Small intestine (tissue), 7 donors: ENCODE data around the gene GPR135. TPM values are rescaled to one million over a fixed set of nuclear protein-coding genes. Genes with fewer than 3 reads are reported as not detected.
"Not testable (repeated sequence)": the region's sequence is repeated elsewhere in the genome, so short reads cannot be mapped to it uniquely, and the experiment has no call there.

Source experiments
- DNase-seq, 2 donors: peaks; one replicate each; pipeline versions ENCODE4 v3.0.0 to v3.0.0-alpha.2; 2013
- FAIRE-seq: peaks from 2 replicates; lab custom pipeline; 2012; peaks lifted over from hg19 to GRCh38; lab: Jason Lieb, UNC
- H3K27ac ChIP-seq, 3 donors: one replicate each; pipeline ENCODE4 v1.5.1; 2013; ENCODE audit warnings: low read length in 2 of 3, mild to moderate bottlenecking in 2 of 3, control low read depth in 1 of 3, inconsistent platforms in 1 of 3, low read depth in 1 of 3, moderate library complexity in 1 of 3
- H3K27me3 ChIP-seq, 3 donors: one replicate each; pipeline ENCODE4 v1.6.1; 2013; ENCODE audit warnings: low read length in 3 of 3, inconsistent platforms in 1 of 3; ENCODE audit not compliant: control insufficient read depth in 3 of 3, insufficient read depth in 3 of 3
- H3K36me3 ChIP-seq, 3 donors: one replicate each; pipeline ENCODE4 v1.6.1; 2013; ENCODE audit warnings: low read length in 3 of 3, inconsistent platforms in 1 of 3, low read depth in 1 of 3, mild to moderate bottlenecking in 1 of 3, moderate library complexity in 1 of 3; ENCODE audit not compliant: control insufficient read depth in 3 of 3, insufficient read depth in 2 of 3
- H3K4me1 ChIP-seq, 3 donors: one replicate each; pipeline ENCODE4 v1.6.1; 2013; ENCODE audit warnings: low read length in 2 of 3, inconsistent platforms in 1 of 3, low read depth in 1 of 3, mild to moderate bottlenecking in 1 of 3, moderate library complexity in 1 of 3; ENCODE audit not compliant: control insufficient read depth in 3 of 3, insufficient read depth in 2 of 3
- H3K4me3 ChIP-seq, 3 donors: one replicate each; pipeline ENCODE4 v1.5.1; 2013; ENCODE audit warnings: low read length in 3 of 3, control low read depth in 1 of 3, inconsistent platforms in 1 of 3, low read depth in 1 of 3, mild to moderate bottlenecking in 1 of 3, moderate library complexity in 1 of 3
- H3K9me3 ChIP-seq, 2 donors: one replicate each; pipeline ENCODE4 v1.6.1; 2013; ENCODE audit warnings: low read depth in 1 of 2, low read length in 1 of 2; ENCODE audit not compliant: control insufficient read depth in 2 of 2, insufficient read depth in 1 of 2
- WGBS, 3 donors: extraction: QIAGEN DNeasy Blood & Tissue Kit; methylation state at CpG; one replicate each; pipeline ENCODE4 v1.1.7; 2013; 5-methylcytosine and 5-hydroxymethylcytosine counted together
- polyA plus RNA-seq, 4 donors: library from polyadenylated mRNA; stranded (reverse) in 3 of 4; unstranded in 1 of 4; fragments of 200-250 nt in 3 of 4; fragments of 120-200 nt in 1 of 4; gene quantifications; one replicate each; pipeline versions ENCODE4 v1.2.1 to v1.2.3, GENCODE V29; 2013
- donor health status: healthy with polysubstance abuse.
- donor health status: control.
- donor health status: control.
- donor health status: Bipolar disorder and iron deficiency.
- donor health status: healthy.

Gene GPR135
- polyA plus RNA-seq, 4 donors, result 0.22 to 2.9 (median 0.39) TPM; not detected in 1

DNA sequence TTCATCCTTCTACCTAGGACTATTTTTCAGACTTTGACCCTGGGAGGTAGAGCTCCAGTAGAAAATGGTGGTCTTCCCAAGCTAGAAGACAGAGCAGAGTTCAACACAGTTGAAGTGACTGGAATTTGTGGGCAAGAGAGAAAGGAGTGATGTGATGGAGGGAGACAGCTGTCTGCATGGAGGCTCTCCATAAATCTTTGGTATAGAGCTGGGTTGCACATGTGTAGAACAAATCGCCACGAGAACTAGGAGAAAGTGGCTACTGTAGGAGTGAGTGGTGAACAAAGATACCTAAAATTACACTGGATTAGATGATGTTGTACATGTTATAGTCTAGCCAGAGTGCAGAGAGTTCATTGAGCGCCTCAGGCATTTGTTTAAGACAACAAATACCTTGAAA is 14.5 kb downstream of the GPR135 start:
- Histone ChIP-seq H3K27ac (no peak overlapping the region), H3K27me3 (no peaks in the 10 kb centered on the region), H3K36me3 (no peaks in the 10 kb centered on the region), H3K4me3 (no peak overlapping the region), H3K9me3 (no peaks in the 10 kb centered on the region), H3K4me1 (no peaks in the 10 kb centered on the region)
- no peak for FAIRE-seq
- 95 to 98% (median 97%) methylated on average over 3 of the region's 3 CpGs for WGBS, 3 donors
- DNase-seq, result no peak

- not testable (repeated sequence) for FAIRE-seq, H3K27me3 ChIP-seq, H3K27ac ChIP-seq, H3K4me3 ChIP-seq, DNase-seq, H3K4me1 ChIP-seq, H3K36me3 ChIP-seq, H3K9me3 ChIP-seq
- 70 to 79% (median 74%) methylated on average over 2 of the region's 2 CpGs for WGBS, 3 donors
Observed at GRCh38 chr14:59448673-59449072, 16.5 kb downstream of the GPR135 start.

GRCh38 chr14:59439256-59439965 is 25.8 kb downstream of the GPR135 start:
- Histone ChIP-seq H3K36me3 (no peaks in the 10 kb centered on the region), H3K27ac (no peak overlapping the region), H3K27me3 (no peaks in the 10 kb centered on the region), H3K4me3 (no peak overlapping the region), H3K9me3 (no peaks in the 10 kb centered on the region), H3K4me1 (no peaks in the 10 kb centered on the region)
- 67 to 86% (median 84%) methylated on average over 5 of the region's 5 CpGs for WGBS, 3 donors
- DNase-seq (no peak), FAIRE-seq (no peak)

- no peaks in the 10 kb centered on the region for H3K4me1 ChIP-seq
- DNase-seq, result no peak
- no peaks in the 10 kb centered on the region for H3K36me3 ChIP-seq
- no peak overlapping the region for H3K4me3 ChIP-seq
- H3K27me3 ChIP-seq, result no peaks in the 10 kb centered on the region
- 81 to 87% (median 85%) methylated on average over 1 of the region's 1 CpG for WGBS, 3 donors
- no peaks in the 10 kb centered on the region for H3K9me3 ChIP-seq
- FAIRE-seq, result no peak
- no peak overlapping the region for H3K27ac ChIP-seq
Observed at GRCh38 chr14:59438195-59438647, 27.0 kb downstream of the GPR135 start.

GRCh38 chr14:59435987-59436386 is 29.2 kb downstream of the GPR135 start:
- no peaks in the 10 kb centered on the region for H3K36me3 ChIP-seq
- DNase-seq (no peak), FAIRE-seq (no peak)
- H3K4me1 ChIP-seq, result no peaks in the 10 kb centered on the region
- H3K27me3 ChIP-seq, result no peaks in the 10 kb centered on the region
- no peak overlapping the region for H3K27ac ChIP-seq
- 83 to 95% (median 84%) methylated on average over 1 of the region's 1 CpG for WGBS, 3 donors
- H3K4me3 ChIP-seq, result no peak overlapping the region
- no peaks in the 10 kb centered on the region for H3K9me3 ChIP-seq

DNA sequence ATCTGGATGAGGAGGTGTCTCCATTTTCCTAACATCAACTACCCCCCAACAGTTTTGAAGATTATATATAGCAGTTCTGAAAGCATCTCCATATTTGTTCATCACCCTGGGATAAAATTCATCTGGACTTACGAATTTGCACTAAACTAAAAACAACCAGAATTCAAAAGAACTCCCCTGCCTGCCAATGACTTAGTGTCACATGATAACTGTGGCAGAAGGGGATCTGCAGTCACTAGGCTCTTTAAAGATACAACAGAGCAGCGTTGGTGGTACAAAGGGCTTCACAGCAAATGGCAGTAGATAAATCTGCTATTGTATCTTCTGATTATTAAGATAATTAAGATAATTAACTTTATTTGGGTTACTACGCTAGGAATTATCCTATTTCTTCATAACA is 30.1 kb downstream of the GPR135 start:
- no peak for DNase-seq
- Histone ChIP-seq H3K4me3 (no peak overlapping the region), H3K9me3 (no peaks in the 10 kb centered on the region), H3K36me3 (no peaks in the 10 kb centered on the region), H3K4me1 (no peaks in the 10 kb centered on the region), H3K27ac (no peak overlapping the region), H3K27me3 (no peaks in the 10 kb centered on the region)
- WGBS, 3 donors, result 83 to 89% (median 87%) methylated on average over 3 of the region's 3 CpGs
- FAIRE-seq, result no peak

DNA sequence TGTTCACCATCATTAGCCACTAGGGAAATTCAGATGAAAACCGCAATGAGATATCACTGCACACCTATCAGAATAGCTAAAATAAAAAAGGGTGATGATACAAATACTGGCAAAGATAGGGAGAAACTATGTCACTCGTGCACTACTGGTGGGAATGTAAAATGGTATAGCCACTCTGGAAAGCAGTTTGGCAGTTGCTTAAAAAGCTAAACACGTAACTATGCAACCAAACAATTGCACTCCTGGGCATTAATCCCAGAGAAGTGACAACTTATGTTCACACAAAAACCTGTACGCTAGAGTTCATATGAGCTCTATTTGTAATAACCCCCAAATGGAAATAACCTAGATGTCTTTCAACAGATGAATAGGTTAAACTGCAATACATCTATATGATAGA is 35.4 kb downstream of the GPR135 start:
- 85 to 93% (median 91%) methylated on average over 4 of the region's 4 CpGs for WGBS, 3 donors
- no peaks in the 10 kb centered on the region for H3K4me1 ChIP-seq
- H3K27me3 ChIP-seq, result no peaks in the 10 kb centered on the region
- H3K36me3 ChIP-seq, result no peaks in the 10 kb centered on the region
- H3K27ac ChIP-seq, result no peak overlapping the region
- H3K9me3 ChIP-seq, result no peaks in the 10 kb centered on the region
- no peak overlapping the region for H3K4me3 ChIP-seq
- FAIRE-seq, result no peak
- no peak for DNase-seq

DNA sequence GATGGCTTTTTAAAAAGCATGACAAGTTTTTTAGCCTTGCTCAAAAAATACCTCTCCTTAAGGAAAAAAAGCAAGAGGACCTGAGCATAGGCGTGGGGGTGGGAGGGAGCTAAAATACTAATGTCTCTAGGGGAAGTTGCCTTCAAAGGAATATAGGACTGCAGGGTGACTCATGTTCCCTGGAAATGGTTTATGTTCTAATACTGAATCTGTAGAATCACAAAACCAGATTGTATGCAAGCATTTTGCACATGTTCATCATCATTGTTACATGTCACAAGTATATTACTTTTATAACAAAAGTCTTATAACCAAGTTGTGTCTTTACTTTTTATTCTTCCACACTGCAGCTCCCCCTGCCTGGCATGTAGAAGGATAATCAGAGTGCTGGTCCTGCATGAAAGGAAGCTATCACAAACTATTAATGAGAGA is 36.6 kb downstream of the GPR135 start:
- DNase-seq (no peak), FAIRE-seq (no peak)
- Histone ChIP-seq H3K4me3 (no peak overlapping the region), H3K4me1 (no peaks in the 10 kb centered on the region), H3K27me3 (no peaks in the 10 kb centered on the region), H3K36me3 (no peaks in the 10 kb centered on the region), H3K9me3 (no peaks in the 10 kb centered on the region), H3K27ac (peak overlapping the region in 1 of 3 donors; percentile 62)
- 83 to 89% (median 88%) methylated on average over 1 of the region's 1 CpG for WGBS, 3 donors
